ENCODE results near the gene FAM13A. TPM values are rescaled to one million over a fixed set of nuclear protein-coding genes. Genes with fewer than 3 reads are reported as not detected.

The FAM13A gene
- total and polyA plus RNA-seq, 2 of the 8 experiments (the other 6 are each of a cell fraction or from before 2014, with no cell fraction given) = 7.1 to 16.5 TPM

DNA sequence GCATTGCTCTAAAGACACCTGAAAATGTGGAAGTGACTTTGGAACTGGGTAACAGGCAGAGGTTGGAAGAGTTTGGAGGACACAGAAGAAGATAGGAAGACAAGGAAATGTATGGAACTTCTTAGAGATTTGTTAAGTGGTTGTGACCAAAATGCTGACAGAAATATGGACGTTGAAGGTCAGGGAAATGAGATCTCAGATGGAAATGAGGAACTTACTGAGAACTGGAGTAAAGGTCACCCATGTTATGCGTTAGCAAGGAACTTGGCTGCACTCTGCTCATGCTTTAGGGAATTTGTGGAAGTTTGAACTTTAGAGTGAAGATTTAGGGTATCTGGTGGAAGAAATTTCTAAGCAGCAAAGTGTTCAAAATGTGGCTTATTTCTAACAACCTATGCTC, 99.4 kb downstream of the FAM13A start (continued):
- TF ChIP-seq, protein P1, sequence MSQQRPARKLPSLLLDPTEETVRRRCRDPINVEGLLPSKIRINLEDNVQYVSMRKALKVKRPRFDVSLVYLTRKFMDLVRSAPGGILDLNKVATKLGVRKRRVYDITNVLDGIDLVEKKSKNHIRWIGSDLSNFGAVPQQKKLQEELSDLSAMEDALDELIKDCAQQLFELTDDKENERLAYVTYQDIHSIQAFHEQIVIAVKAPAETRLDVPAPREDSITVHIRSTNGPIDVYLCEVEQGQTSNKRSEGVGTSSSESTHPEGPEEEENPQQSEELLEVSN (IDR thresholded peaks at IDR 0.05) = no peak

All from H1 (cell line).